Right lobe of liver (tissue), 4 donors: ENCODE measurements around the gene BTLA.

Source experiments
- POLR2A ChIP-seq: fragments of 450-650 bp; IDR thresholded peaks from one replicate; pipeline ENCODE4 v1.6.1; 2017; ENCODE audit warnings: antibody characterized with exemption, mild to moderate bottlenecking
- TF ChIP-seq, protein P1 (sequence below), 4 donors: fragments of 200-600 bp in 3 of 4; fragments of 450-650 bp in 1 of 4; IDR thresholded peaks; one replicate each; pipeline versions ENCODE4 v1.5.1 to v1.8.0; 2016 to 2022; ENCODE audit warnings: antibody characterized with exemption in 4 of 4, mild to moderate bottlenecking in 2 of 4
- donor health status: DM: no; HTN: no; CAD: no.
- donor health status: DM: no; HTN: no; CAD: no.
- donor health status: DM: no; HTN: yes; CAD: no.

DNA sequence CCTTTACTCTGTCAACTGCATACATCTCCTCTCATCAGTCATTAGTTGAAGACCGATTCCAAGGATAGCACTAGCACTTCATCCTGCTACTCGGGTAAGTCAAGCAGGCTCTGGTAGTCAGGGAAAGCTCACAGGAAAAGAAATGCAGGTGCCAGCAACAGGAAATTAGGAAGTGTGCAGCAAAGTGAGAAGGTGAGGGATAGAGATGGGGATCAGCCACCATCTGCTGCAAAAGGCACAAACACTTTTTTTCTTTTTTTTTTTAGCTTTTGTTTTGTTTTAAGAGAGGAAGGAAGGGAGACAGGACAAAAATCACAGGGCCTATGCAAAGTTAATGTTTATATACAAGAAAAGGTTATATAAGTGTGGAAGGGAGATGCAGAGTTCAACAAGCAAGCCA lies 9.0 kb upstream of the BTLA start:
- TF ChIP-seq, protein P1, sequence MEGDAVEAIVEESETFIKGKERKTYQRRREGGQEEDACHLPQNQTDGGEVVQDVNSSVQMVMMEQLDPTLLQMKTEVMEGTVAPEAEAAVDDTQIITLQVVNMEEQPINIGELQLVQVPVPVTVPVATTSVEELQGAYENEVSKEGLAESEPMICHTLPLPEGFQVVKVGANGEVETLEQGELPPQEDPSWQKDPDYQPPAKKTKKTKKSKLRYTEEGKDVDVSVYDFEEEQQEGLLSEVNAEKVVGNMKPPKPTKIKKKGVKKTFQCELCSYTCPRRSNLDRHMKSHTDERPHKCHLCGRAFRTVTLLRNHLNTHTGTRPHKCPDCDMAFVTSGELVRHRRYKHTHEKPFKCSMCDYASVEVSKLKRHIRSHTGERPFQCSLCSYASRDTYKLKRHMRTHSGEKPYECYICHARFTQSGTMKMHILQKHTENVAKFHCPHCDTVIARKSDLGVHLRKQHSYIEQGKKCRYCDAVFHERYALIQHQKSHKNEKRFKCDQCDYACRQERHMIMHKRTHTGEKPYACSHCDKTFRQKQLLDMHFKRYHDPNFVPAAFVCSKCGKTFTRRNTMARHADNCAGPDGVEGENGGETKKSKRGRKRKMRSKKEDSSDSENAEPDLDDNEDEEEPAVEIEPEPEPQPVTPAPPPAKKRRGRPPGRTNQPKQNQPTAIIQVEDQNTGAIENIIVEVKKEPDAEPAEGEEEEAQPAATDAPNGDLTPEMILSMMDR (IDR thresholded peaks at IDR 0.05): no peak
- no peak for TF ChIP-seq POLR2A
